Epithelial cell of proximal tubule (primary cell): ENCODE measurements around the gene GRM7. TPM values are rescaled to one million over a fixed set of nuclear protein-coding genes. Genes with fewer than 3 reads are reported as not detected.

Source experiments
- DNase-seq: peaks from one replicate; pipeline ENCODE4 v3.0.0-alpha.2; 2011; ENCODE audit warnings: low read depth
- H3K4me3 ChIP-seq: 2 replicates; pipeline ENCODE4 v1.5.1; 2011; ENCODE audit warnings: low read depth, mild to moderate bottlenecking, low read length
- CTCF ChIP-seq: conservative IDR thresholded peaks from 2 replicates; pipeline ENCODE4 v1.5.1; 2012; ENCODE audit warnings: low read depth, mild to moderate bottlenecking, low read length
- total RNA-seq: library from RNA; depleted of rRNA; stranded (reverse); fragments of >200 nt; gene quantifications from 2 replicates; pipeline ENCODE4 v1.2.3, GENCODE V29; 2015

The GRM7 gene
- total RNA-seq, 1 donor from 2014 or later, result not detected

- no peak overlapping the region for H3K4me3 ChIP-seq
- no peak for DNase-seq
- TF ChIP-seq CTCF, result no peak
These were observed 898.7 kb downstream of the GRM7 start for GRCh38 chr3:7759630-7760029.

- DNase-seq, result no peak
- H3K4me3 ChIP-seq, result no peak overlapping the region
- no peak for TF ChIP-seq CTCF
These were observed 899.8 kb downstream of the GRM7 start for GRCh38 chr3:7760718-7761117.

GRCh38 chr3:7764115-7764514 is 903.2 kb downstream of the GRM7 start:
- no peak for TF ChIP-seq CTCF
- no peak for DNase-seq
- no peak overlapping the region for H3K4me3 ChIP-seq

GRCh38 chr3:7766530-7766929 is 905.6 kb downstream of the GRM7 start:
- no peak overlapping the region for H3K4me3 ChIP-seq
- DNase-seq, result no peak
- TF ChIP-seq CTCF, result no peak

GRCh38 chr3:7779331-7779730 is 918.4 kb downstream of the GRM7 start:
- H3K4me3 ChIP-seq, result no peak overlapping the region
- no peak for TF ChIP-seq CTCF
- DNase-seq, result no peak

GRCh38 chr3:7781395-7781794 is 920.5 kb downstream of the GRM7 start:
- DNase-seq, result no peak
- H3K4me3 ChIP-seq, result no peak overlapping the region
- no peak for TF ChIP-seq CTCF

GRCh38 chr3:7787871-7788828 is 927.2 kb downstream of the GRM7 start:
- no peak overlapping the region for H3K4me3 ChIP-seq
- TF ChIP-seq CTCF, result peak; percentile 31
- DNase-seq, result peak; percentile 23
